GM06990 (cell line): ENCODE results near the gene SLC13A5.
A peak's percentile ranks its signal among the peaks of the same experiment; 100 is the strongest.

ENCODE experiments used
- DNase-seq: peaks from one replicate; pipeline ENCODE4 v3.0.0-alpha.2; 2011; ENCODE audit not compliant: insufficient read length; ENCODE audit errors: extremely low read depth
- H3K27me3 ChIP-seq: replicated peaks from 2 replicates; pipeline ENCODE4 v1.6.0; 2011; ENCODE audit warnings: low read length; ENCODE audit not compliant: control insufficient read depth, insufficient read depth
- H3K36me3 ChIP-seq: 2 replicates; pipeline ENCODE4 v1.5.1; 2011; ENCODE audit warnings: low read length; ENCODE audit not compliant: control insufficient read depth, insufficient read depth
- H3K4me3 ChIP-seq: replicated peaks from 2 replicates; pipeline ENCODE4 v1.5.1; 2011; ENCODE audit warnings: low read depth, mild to moderate bottlenecking, control low read depth, low read length
- CTCF ChIP-seq: IDR thresholded peaks from 2 replicates; pipeline ENCODE4 v1.5.1; 2011; ENCODE audit warnings: low read length, control low read depth, mild to moderate bottlenecking, inconsistent platforms; ENCODE audit not compliant: insufficient read depth, poor library complexity, severe bottlenecking

SLC13A5 gene

GRCh38 chr17:6677158-6677831, 35.9 kb downstream of the SLC13A5 start:
- Histone ChIP-seq H3K4me3 (no peak overlapping the region), H3K36me3 (no peaks in the 10 kb centered on the region), H3K27me3 (peaks cover 1% of the 10 kb centered on the region; the same call in 1 of the 2 replicates)
- no peak for TF ChIP-seq CTCF
- DNase-seq: peak; percentile 31

GRCh38 chr17:6676802-6677157, 36.4 kb downstream of the SLC13A5 start:
- Histone ChIP-seq H3K27me3 (peaks cover 1% of the 10 kb centered on the region; the same call in 1 of the 2 replicates), H3K36me3 (no peaks in the 10 kb centered on the region), H3K4me3 (no peak overlapping the region)
- no peak for TF ChIP-seq CTCF
- no peak for DNase-seq

GRCh38 chr17:6675201-6675825, 37.9 kb downstream of the SLC13A5 start:
- H3K27me3 ChIP-seq: peaks cover 1% of the 10 kb centered on the region; the same call in 1 of the 2 replicates
- no peak overlapping the region for H3K4me3 ChIP-seq
- no peaks in the 10 kb centered on the region for H3K36me3 ChIP-seq
- no peak for DNase-seq
- no peak for TF ChIP-seq CTCF

- Histone ChIP-seq H3K4me3 (no peak overlapping the region), H3K36me3 (no peaks in the 10 kb centered on the region), H3K27me3 (peaks cover 1% of the 10 kb centered on the region; the same call in 1 of the 2 replicates)
- no peak for TF ChIP-seq CTCF
- DNase-seq: no peak
These were observed 38.6 kb downstream of the SLC13A5 start for GRCh38 chr17:6674586-6674985.

- no peak for DNase-seq
- H3K4me3 ChIP-seq: no peak overlapping the region
- no peaks in the 10 kb centered on the region for H3K27me3 ChIP-seq
- TF ChIP-seq CTCF: no peak
- H3K36me3 ChIP-seq: no peaks in the 10 kb centered on the region
These were observed 41.7 kb downstream of the SLC13A5 start for GRCh38 chr17:6671431-6671830.
